Right lobe of liver (tissue), 4 donors: Measurements from ENCODE around the gene BCL10.

Experiments
- POLR2A ChIP-seq: fragments of 450-650 bp; IDR thresholded peaks from one replicate; pipeline ENCODE4 v1.6.1; 2017; ENCODE audit warnings: antibody characterized with exemption, mild to moderate bottlenecking
- TF ChIP-seq, protein P1 (sequence below), 4 donors: fragments of 200-600 bp in 3 of 4; fragments of 450-650 bp in 1 of 4; IDR thresholded peaks; one replicate each; pipeline versions ENCODE4 v1.5.1 to v1.8.0; 2016 to 2022; ENCODE audit warnings: antibody characterized with exemption in 4 of 4, mild to moderate bottlenecking in 2 of 4
- donor health status: DM: no; HTN: no; CAD: no.
- donor health status: DM: no; HTN: no; CAD: no.
- donor health status: DM: no; HTN: yes; CAD: no.

DNA sequence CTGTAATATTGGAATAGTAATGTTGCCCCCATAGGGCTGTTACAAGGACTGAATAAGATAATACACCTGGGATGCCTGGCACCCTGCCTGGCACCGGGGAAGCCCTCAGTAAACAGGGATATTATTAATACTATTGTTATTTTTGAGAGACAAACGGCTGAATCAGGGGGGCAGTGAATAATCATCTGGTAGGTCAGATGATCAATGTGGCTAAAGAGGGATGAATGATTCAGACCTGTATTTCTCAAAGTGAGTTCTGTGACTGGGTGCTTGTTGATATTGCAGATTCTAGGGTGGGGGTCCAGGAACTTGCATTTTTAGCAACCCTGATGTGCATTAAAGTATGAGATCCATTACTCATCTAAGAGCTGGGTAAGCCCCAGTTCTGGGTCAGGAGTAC is 46.2 kb upstream of the BCL10 start:
- TF ChIP-seq, protein P1, sequence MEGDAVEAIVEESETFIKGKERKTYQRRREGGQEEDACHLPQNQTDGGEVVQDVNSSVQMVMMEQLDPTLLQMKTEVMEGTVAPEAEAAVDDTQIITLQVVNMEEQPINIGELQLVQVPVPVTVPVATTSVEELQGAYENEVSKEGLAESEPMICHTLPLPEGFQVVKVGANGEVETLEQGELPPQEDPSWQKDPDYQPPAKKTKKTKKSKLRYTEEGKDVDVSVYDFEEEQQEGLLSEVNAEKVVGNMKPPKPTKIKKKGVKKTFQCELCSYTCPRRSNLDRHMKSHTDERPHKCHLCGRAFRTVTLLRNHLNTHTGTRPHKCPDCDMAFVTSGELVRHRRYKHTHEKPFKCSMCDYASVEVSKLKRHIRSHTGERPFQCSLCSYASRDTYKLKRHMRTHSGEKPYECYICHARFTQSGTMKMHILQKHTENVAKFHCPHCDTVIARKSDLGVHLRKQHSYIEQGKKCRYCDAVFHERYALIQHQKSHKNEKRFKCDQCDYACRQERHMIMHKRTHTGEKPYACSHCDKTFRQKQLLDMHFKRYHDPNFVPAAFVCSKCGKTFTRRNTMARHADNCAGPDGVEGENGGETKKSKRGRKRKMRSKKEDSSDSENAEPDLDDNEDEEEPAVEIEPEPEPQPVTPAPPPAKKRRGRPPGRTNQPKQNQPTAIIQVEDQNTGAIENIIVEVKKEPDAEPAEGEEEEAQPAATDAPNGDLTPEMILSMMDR (IDR thresholded peaks at IDR 0.05): no peak
- TF ChIP-seq POLR2A: no peak
